CD14-positive monocyte (primary cell): ENCODE results near the gene LDAF1. TPM values are rescaled to one million over a fixed set of nuclear protein-coding genes. Genes with fewer than 3 reads are reported as not detected.
A peak's percentile ranks its signal among the peaks of the same experiment; 100 is the strongest.

Source experiments
- DNase-seq, 3 donors: peaks; one replicate each; pipeline ENCODE4 v3.0.0-alpha.2; 2011 to 2022
- H2AFZ ChIP-seq: 2 replicates; pipeline ENCODE4 v1.6.0; 2012; ENCODE audit warnings: mild to moderate bottlenecking, low read depth, low read length, inconsistent platforms; ENCODE audit not compliant: insufficient read depth, poor library complexity, severe bottlenecking
- H3K27ac ChIP-seq, 2 donors: 1 replicate in 1 of 2; 2 replicates in 1 of 2; pipeline ENCODE4 v1.5.1; 2012 to 2013; ENCODE audit warnings: low read length in 2 of 2, control low read depth in 1 of 2, inconsistent platforms in 1 of 2, low read depth in 1 of 2, mild to moderate bottlenecking in 1 of 2
- H3K27me3 ChIP-seq, 2 donors: one replicate each; pipeline versions ENCODE4 v1.6.0 to v1.6.1; 2011 to 2013; ENCODE audit warnings: low read length in 2 of 2; ENCODE audit not compliant: control insufficient read depth in 2 of 2, insufficient read depth in 2 of 2
- H3K36me3 ChIP-seq, 2 donors: replicated peaks in 1 of 2; 1 replicate in 1 of 2; 2 replicates in 1 of 2; pipeline versions ENCODE4 v1.5.1 to v1.6.1; 2012 to 2013; ENCODE audit warnings: low read length in 2 of 2, control low read depth in 1 of 2, inconsistent platforms in 1 of 2, mild to moderate bottlenecking in 1 of 2; ENCODE audit not compliant: insufficient read depth in 2 of 2, control insufficient read depth in 1 of 2
- H3K4me1 ChIP-seq, 2 donors: 1 replicate in 1 of 2; 2 replicates in 1 of 2; pipeline versions ENCODE4 v1.5.1 to v1.6.1; 2012 to 2013; ENCODE audit warnings: low read length in 2 of 2, control low read depth in 1 of 2, inconsistent platforms in 1 of 2, mild to moderate bottlenecking in 1 of 2, moderate library complexity in 1 of 2; ENCODE audit not compliant: insufficient read depth in 2 of 2, control insufficient read depth in 1 of 2
- H3K4me2 ChIP-seq: replicated peaks from 2 replicates; pipeline ENCODE3; 2012; ENCODE audit warnings: low read length, moderate library complexity, mild to moderate bottlenecking; ENCODE audit not compliant: poor library complexity, severe bottlenecking; ENCODE audit errors: extremely low read depth
- H3K4me3 ChIP-seq, 3 experiments: fragments of 200-600 bp in 1 of 3; sonication (generic) in 1 of 3; replicated peaks in 1 of 3; 1 replicate in 2 of 3; 2 replicates in 1 of 3; pipeline ENCODE4 v1.5.1; 2011 to 2013; ENCODE audit warnings: low read length in 3 of 3, mild to moderate bottlenecking in 3 of 3, control low read depth in 2 of 3, low read depth in 2 of 3, inconsistent platforms in 1 of 3, moderate library complexity in 1 of 3
- H3K79me2 ChIP-seq: 2 replicates; pipeline ENCODE4 v1.6.0; 2012; ENCODE audit warnings: mild to moderate bottlenecking, control low read depth, inconsistent platforms, low read length, moderate library complexity; ENCODE audit not compliant: insufficient read depth
- H3K9ac ChIP-seq: 2 replicates; pipeline ENCODE4 v1.6.0; 2017; ENCODE audit warnings: low read length, mild to moderate bottlenecking; ENCODE audit not compliant: insufficient read depth, poor library complexity, severe bottlenecking
- H3K9me3 ChIP-seq, 2 donors: replicated peaks in 1 of 2; 1 replicate in 1 of 2; 2 replicates in 1 of 2; pipeline versions ENCODE4 v1.5.1 to v1.6.1; 2012 to 2013; ENCODE audit warnings: low read length in 2 of 2, control low read depth in 1 of 2; ENCODE audit not compliant: control insufficient read depth in 1 of 2, insufficient read depth in 1 of 2
- H4K20me1 ChIP-seq: 2 replicates; pipeline ENCODE4 v1.6.0; 2012; ENCODE audit warnings: mild to moderate bottlenecking, low read length, control low read depth, moderate library complexity; ENCODE audit not compliant: insufficient read depth
- H3K27ac Mint-ChIP-seq, 7 donors: one replicate each; pipeline ENCODE4 v1.8.0; 2020; ENCODE audit warnings: mild to moderate bottlenecking in 7 of 7, mixed read lengths in 7 of 7, moderate library complexity in 6 of 7, inconsistent platforms in 2 of 7
- H3K27me3 Mint-ChIP-seq, 3 donors: one replicate each; pipeline ENCODE4 v1.8.0; 2021 to 2022; ENCODE audit warnings: low read depth in 3 of 3, mild to moderate bottlenecking in 3 of 3, mixed read lengths in 3 of 3, moderate library complexity in 3 of 3, inconsistent platforms in 1 of 3
- H3K36me3 Mint-ChIP-seq, 2 donors: one replicate each; pipeline ENCODE4 v1.8.0; 2020; ENCODE audit warnings: mixed read lengths in 2 of 2, inconsistent platforms in 1 of 2, mild to moderate bottlenecking in 1 of 2
- H3K4me1 Mint-ChIP-seq: one replicate; pipeline ENCODE4 v1.8.0; 2020; ENCODE audit warnings: mild to moderate bottlenecking, mixed read lengths
- H3K4me3 Mint-ChIP-seq, 2 donors: one replicate each; pipeline ENCODE4 v1.8.0; 2020; ENCODE audit warnings: mild to moderate bottlenecking in 2 of 2, mixed read lengths in 2 of 2, moderate library complexity in 1 of 2
- H3K9me3 Mint-ChIP-seq, 7 donors: one replicate each; pipeline ENCODE4 v1.8.0; 2020 to 2022; ENCODE audit warnings: mixed read lengths in 7 of 7, mild to moderate bottlenecking in 6 of 7, moderate library complexity in 6 of 7, inconsistent platforms in 2 of 7
- WGBS: methylation state at CpG from one replicate; pipeline ENCODE4 v1.1.5; 2013; ENCODE audit warnings: missing lambda C conversion rate; ENCODE audit not compliant: insufficient coverage; 5-methylcytosine and 5-hydroxymethylcytosine counted together
- intact Hi-C, 2 donors: fragments of 100-400 bp; cut with micrococcal nuclease; formaldehyde crosslinking; loops; one replicate each; pipeline versions ENCODE4 v1.15.0 to v1.15.1; 2023
- polyA plus RNA-seq, 3 donors: library from polyadenylated mRNA; depleted of rRNA in 1 of 3; unstranded in 2 of 3; stranded (reverse) in 1 of 3; fragments of 300-500 nt in 2 of 3; fragments of >200 nt in 1 of 3; fragmentation: Illumina TruSeq in 2 of 3; gene quantifications; 1 replicate in 2 of 3; 2 replicates in 1 of 3; pipeline ENCODE4 v1.2.3, GENCODE V29; 2012 to 2021
- TF ChIP-seq, protein P1 (sequence below): fragments of 200-600 bp; IDR thresholded peaks from one replicate; pipeline ENCODE4 v1.8.0; 2022; ENCODE audit warnings: antibody characterized with exemption, mild to moderate bottlenecking

Gene LDAF1
- polyA plus RNA-seq, 3 donors = 10.1 to 24.3 (median 17.9) TPM

DNA sequence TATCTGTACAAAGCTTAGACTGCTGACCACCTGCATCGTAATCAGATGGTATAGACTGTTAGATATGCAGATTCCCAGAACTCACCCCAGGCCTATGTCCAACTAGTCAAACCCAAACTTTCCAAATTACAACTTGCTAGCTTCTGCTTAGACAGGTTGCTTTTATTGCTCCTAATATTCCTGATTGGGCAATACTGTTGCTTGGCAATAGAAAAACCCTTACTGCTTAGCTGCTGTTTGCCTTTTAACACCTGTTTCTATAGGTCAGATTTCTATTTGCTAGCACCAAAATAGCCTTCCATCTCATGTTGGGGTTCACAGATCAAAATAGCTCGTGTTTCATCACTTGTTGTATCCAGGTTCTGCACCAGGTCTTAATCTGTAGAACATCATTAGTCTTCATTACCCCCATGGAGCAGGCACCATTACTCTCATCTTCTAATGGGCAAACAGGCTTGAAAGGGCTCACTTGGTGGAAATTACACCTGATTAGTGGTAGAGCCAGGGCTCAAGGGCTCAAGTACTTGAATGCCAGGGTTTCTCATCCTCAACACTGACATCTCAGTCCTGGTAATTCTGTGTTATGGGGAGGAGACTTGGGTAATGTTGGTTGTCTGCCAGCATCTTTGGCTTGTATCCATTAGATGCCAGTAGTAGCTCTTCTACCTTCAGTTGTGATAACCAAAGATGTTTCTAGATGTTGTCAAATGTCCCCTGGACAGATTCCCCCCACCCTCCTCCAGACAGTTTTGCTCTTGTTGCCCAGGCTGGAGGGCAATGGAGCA is 50.2 kb downstream of the LDAF1 start:
- Mint-ChIP-seq H3K27me3 (peaks cover 15 to 28% (median 19%) of the 10 kb centered on the region in 3 donors), H3K4me1 (no peaks in the 10 kb centered on the region), H3K9me3 (peaks cover 0 to 2% (median 0%) of the 10 kb centered on the region in 7 donors), H3K36me3 (no peaks in the 10 kb centered on the region), H3K4me3 (no peak overlapping the region), H3K27ac (no peak overlapping the region)
- Histone ChIP-seq H3K4me1 (no peaks in the 10 kb centered on the region), H2AFZ (no peak overlapping the region), H3K27me3 (peaks cover 3 to 5% of the 10 kb centered on the region in 2 donors), H3K9ac (no peak overlapping the region), H3K9me3 (no peaks in the 10 kb centered on the region), H3K36me3 (no peaks in the 10 kb centered on the region), H3K4me3 (no peak overlapping the region), H3K4me2 (no peak overlapping the region), H3K27ac (no peak overlapping the region), H3K79me2 (no peaks in the 10 kb centered on the region), H4K20me1 (no peaks in the 10 kb centered on the region)
- DNase-seq = no peak
- TF ChIP-seq, protein P1, sequence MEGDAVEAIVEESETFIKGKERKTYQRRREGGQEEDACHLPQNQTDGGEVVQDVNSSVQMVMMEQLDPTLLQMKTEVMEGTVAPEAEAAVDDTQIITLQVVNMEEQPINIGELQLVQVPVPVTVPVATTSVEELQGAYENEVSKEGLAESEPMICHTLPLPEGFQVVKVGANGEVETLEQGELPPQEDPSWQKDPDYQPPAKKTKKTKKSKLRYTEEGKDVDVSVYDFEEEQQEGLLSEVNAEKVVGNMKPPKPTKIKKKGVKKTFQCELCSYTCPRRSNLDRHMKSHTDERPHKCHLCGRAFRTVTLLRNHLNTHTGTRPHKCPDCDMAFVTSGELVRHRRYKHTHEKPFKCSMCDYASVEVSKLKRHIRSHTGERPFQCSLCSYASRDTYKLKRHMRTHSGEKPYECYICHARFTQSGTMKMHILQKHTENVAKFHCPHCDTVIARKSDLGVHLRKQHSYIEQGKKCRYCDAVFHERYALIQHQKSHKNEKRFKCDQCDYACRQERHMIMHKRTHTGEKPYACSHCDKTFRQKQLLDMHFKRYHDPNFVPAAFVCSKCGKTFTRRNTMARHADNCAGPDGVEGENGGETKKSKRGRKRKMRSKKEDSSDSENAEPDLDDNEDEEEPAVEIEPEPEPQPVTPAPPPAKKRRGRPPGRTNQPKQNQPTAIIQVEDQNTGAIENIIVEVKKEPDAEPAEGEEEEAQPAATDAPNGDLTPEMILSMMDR = no peak
- 50% methylated on average over 1 of the region's 2 CpGs for WGBS
- intact Hi-C loops = no loop called here

DNA sequence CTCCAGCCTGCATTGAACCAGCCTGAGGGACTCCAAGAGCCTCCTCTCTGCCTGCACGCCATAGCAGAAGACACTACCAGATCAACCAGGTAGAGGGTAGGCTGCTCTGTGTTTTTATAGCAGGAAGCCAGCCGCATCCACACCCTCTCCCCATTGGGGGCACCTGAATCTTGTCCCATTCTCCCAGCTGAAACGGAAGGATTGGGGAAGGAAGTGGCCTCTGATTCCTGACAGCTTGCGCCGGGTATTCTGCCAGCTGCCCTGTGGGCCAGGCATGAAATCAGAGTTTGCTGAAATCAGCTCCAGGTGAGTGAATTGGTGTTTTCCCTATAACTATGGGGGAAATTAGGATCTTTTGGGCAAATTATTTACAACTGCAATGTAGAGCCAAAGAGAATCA is 53.0 kb downstream of the LDAF1 start, which contains the start of gene ZP2:
Gene ZP2, minus strand, starts transcription at position 89 of the 400 bp plus-strand sequence. Its CDS starts 27 bp downstream, at position 62.
- Histone ChIP-seq H3K27me3 (peaks cover 0 to 3% of the 10 kb centered on the region in 2 donors), H4K20me1 (no peaks in the 10 kb centered on the region), H3K4me2 (no peak within 1 kb of the TSS), H3K9me3 (no peaks in the 10 kb centered on the region), H3K9ac (no peak within 1 kb of the TSS), H3K4me1 (no peaks in the 10 kb centered on the region), H3K27ac (no peak within 1 kb of the TSS), H3K36me3 (no peaks in the 10 kb centered on the region), H2AFZ (no peak within 1 kb of the TSS), H3K79me2 (no peaks in the 10 kb centered on the region), H3K4me3 (no peak within 1 kb of the TSS)
- no CpG with 5 or more reads among the region's 5 CpGs for WGBS
- intact Hi-C loops = no loop called here
- H3K4me1 Mint-ChIP-seq = no peaks in the 10 kb centered on the region
- peaks cover 15 to 34% (median 27%) of the 10 kb centered on the region in 3 donors for H3K27me3 Mint-ChIP-seq
- peak within 1 kb of the TSS in 1 of 7 donors; percentile 62 for H3K27ac Mint-ChIP-seq
- no peak within 1 kb of the TSS for H3K4me3 Mint-ChIP-seq
- no peaks in the 10 kb centered on the region for H3K36me3 Mint-ChIP-seq
- no peak for DNase-seq
- TF ChIP-seq, protein P1 = no peak
- peaks cover 0 to 2% (median 0%) of the 10 kb centered on the region in 7 donors for H3K9me3 Mint-ChIP-seq
